ENCODE results near the gene ABHD1.

The ABHD1 gene

GRCh38 chr2:27089111-27089954 lies 34.3 kb upstream of the ABHD1 start:
- H3K27ac ChIP-seq (ENCODE audit: extremely low read depth, low read depth, low read length): no peak overlapping the region
- peaks cover 5% of the 10 kb centered on the region; the same call in 1 of the 2 replicates for H3K4me1 ChIP-seq (ENCODE audit: control insufficient read depth, insufficient read depth, low read length)
- no peaks in the 10 kb centered on the region for H3K9me3 ChIP-seq (ENCODE audit: control insufficient read depth, insufficient read depth, low read depth, low read length)
- ChIA-PET CTCF (interaction anchor here (0.6 to 0.9 kb wide), 3 partner anchors 81 to 214 kb away, joined by 3 to 4 read pairs (median 3); no protein-coding TSS in a partner anchor), POLR2A (interaction anchor here (0.7 kb wide), 1 partner anchor 204 kb away, joined by 6 read pairs; no protein-coding TSS in a partner anchor)
- H3K36me3 ChIP-seq (ENCODE audit: control insufficient read depth in 2 of 2, insufficient read depth in 1 of 2, low read length in 2 of 2): peaks cover 0 to 28% of the 10 kb centered on the region in 2 experiments; a peak in 1 of 3 replicates
- TF ChIP-seq ZNF121 (tag by site-specific recombination; IDR thresholded peaks at IDR 0.05) (no peak), ZNF24 (tag by site-specific recombination; IDR thresholded peaks at IDR 0.05) (no peak), KLF10 (tag by site-specific recombination; IDR thresholded peaks at IDR 0.05) (no peak), PBX3 (CRISPR knock-in tag; IDR thresholded peaks at IDR 0.05) (no peak), GLIS2 (tag by site-specific recombination; IDR thresholded peaks at IDR 0.05) (no peak), REST (tag by site-specific recombination; IDR thresholded peaks at IDR 0.05) (no peak), ZFP41 (tag by site-specific recombination; IDR thresholded peaks at IDR 0.05; ENCODE audit: borderline replicate concordance) (no peak), ZBTB20 (tag by site-specific recombination; IDR thresholded peaks at IDR 0.05) (no peak), BCL6B (tag by site-specific recombination; IDR thresholded peaks at IDR 0.05) (no peak), ZNF645 (tag by site-specific recombination; IDR thresholded peaks at IDR 0.05) (no peak), ZNF221 (tag by site-specific recombination; IDR thresholded peaks at IDR 0.05; ENCODE audit: borderline replicate concordance) (no peak), ZNF785 (tag by site-specific recombination; IDR thresholded peaks at IDR 0.05) (no peak), HOXC10 (CRISPR knock-in tag; IDR thresholded peaks at IDR 0.05) (no peak)
- H3K4me3 ChIP-seq (ENCODE audit: low read depth, low read length): no peak overlapping the region

GRCh38 chr2:27091746-27092695 lies 31.6 kb upstream of the ABHD1 start:
- H3K4me1 ChIP-seq (ENCODE audit: control insufficient read depth, insufficient read depth, low read length): no peaks in the 10 kb centered on the region; the same call in 1 of the 2 replicates
- no peak overlapping the region for H3K27ac ChIP-seq (ENCODE audit: extremely low read depth, low read depth, low read length)
- ChIA-PET CTCF (interaction anchor here (0.6 to 0.9 kb wide), 3 partner anchors 14 to 188 kb away, joined by 3 to 4 read pairs (median 3); partner anchors contain the start of gene EMILIN1), POLR2A (no interaction called here)
- no peaks in the 10 kb centered on the region for H3K9me3 ChIP-seq (ENCODE audit: control insufficient read depth, insufficient read depth, low read depth, low read length)
- H3K4me3 ChIP-seq (ENCODE audit: low read depth, low read length): no peak overlapping the region
- H3K36me3 ChIP-seq (ENCODE audit: control insufficient read depth in 2 of 2, insufficient read depth in 1 of 2, low read length in 2 of 2): peaks cover 0 to 37% of the 10 kb centered on the region in 2 experiments; a peak in 1 of 3 replicates
- TF ChIP-seq ZNF311 (tag by site-specific recombination; IDR thresholded peaks at IDR 0.05; ENCODE audit: borderline replicate concordance) (no peak), PRDM2 (tag by site-specific recombination; IDR thresholded peaks at IDR 0.05; ENCODE audit: borderline replicate concordance) (no peak)

All from HEK293 (cell line).